MM.1S (cell line): ENCODE measurements around the gene COBLL1.

Experiments
- CTCF ChIP-seq: fragments of 300-600 bp; sonication (generic); IDR thresholded peaks from 2 replicates; pipeline ENCODE4 v1.5.1; 2016; ENCODE audit warnings: antibody characterized with exemption, low read length, mixed read lengths
- EZH2 ChIP-seq: fragments of 300-600 bp; sonication (generic); optimal IDR thresholded peaks from 2 replicates; pipeline ENCODE3; 2017; ENCODE audit warnings: low read depth, mild to moderate bottlenecking, antibody characterized with exemption, low read length, mixed read lengths
- EZH2phosphoT487 ChIP-seq: fragments of 300-600 bp; sonication (generic); IDR thresholded peaks from 2 replicates; pipeline ENCODE4 v1.6.1; 2018; ENCODE audit warnings: antibody characterized with exemption, low read length

- TF ChIP-seq CTCF, result no peak
- no peak for TF ChIP-seq EZH2
- TF ChIP-seq EZH2phosphoT487, result no peak
Observed at GRCh38 chr2:164669291-164669690, 172.3 kb downstream of the COBLL1 start.
